ENCODE measurements around the gene TMEM215. TPM values are rescaled to one million over a fixed set of nuclear protein-coding genes. Genes with fewer than 3 reads are reported as not detected.
"Not testable (repeated sequence)": the region's sequence is repeated elsewhere in the genome, so short reads cannot be mapped to it uniquely, and the experiment has no call there.

Gene TMEM215
- polyA plus RNA-seq, 1 donor from 2014 or later, result not detected

DNA sequence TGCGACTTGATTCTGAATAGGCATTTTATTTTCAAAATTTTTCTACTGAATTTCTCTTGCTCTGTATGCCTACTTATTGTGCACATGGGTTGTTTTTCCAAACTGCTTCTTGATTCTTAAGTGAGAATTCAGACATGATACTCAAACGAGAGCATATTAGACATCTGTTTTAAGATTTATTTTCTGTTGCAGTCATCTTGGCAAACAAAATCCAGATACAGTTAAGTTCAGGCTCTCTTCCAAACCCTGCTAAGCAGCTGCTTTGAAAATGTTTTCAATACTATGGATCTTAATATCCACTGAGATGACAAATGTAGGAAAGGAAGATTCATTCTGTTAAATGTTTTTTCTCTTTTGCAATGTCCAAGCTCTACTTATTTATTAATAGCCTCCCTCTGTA lies 4.5 kb downstream of the TMEM215 start:
- H3K4me3 ChIP-seq (ENCODE audit: low read length), result no peak overlapping the region
- H3K36me3 ChIP-seq (ENCODE audit: insufficient read depth, low read length), result no peaks in the 10 kb centered on the region
- H3K79me2 ChIP-seq (replicated peaks; ENCODE audit: insufficient read depth, low read length), result no peaks in the 10 kb centered on the region
- H3K27ac ChIP-seq (ENCODE audit: low read length), result no peak overlapping the region
- H3K9me3 ChIP-seq (ENCODE audit: low read length), result no peaks in the 10 kb centered on the region
- no peak overlapping the region for H3K9ac ChIP-seq (ENCODE audit: low read length)
- H4K20me1 ChIP-seq (ENCODE audit: insufficient read depth), result no peaks in the 10 kb centered on the region
- peaks cover 33% of the 10 kb centered on the region for H3K27me3 ChIP-seq (ENCODE audit: insufficient read depth, low read depth, low read length)
- H3K4me2 ChIP-seq (ENCODE audit: low read length), result no peak overlapping the region
- H2AFZ ChIP-seq (ENCODE audit: low read depth, low read length), result no peak overlapping the region
- no peaks in the 10 kb centered on the region for H3K9me2 ChIP-seq (ENCODE audit: insufficient read depth, low read length)
- TF ChIP-seq POLR2AphosphoS5 (IDR thresholded peaks at IDR 0.05) (no peak), TAF1 (IDR thresholded peaks at IDR 0.05; ENCODE audit: low read depth) (no peak), EP300 (conservative IDR thresholded peaks at IDR 0.05; ENCODE audit: poor library complexity, severe bottlenecking) (no peak), SMC3 (conservative IDR thresholded peaks at IDR 0.05; ENCODE audit: poor library complexity) (no peak), EZH2 (IDR thresholded peaks at IDR 0.05; ENCODE audit: borderline replicate concordance, insufficient read depth, low read length, poor library complexity, severe bottlenecking) (no peak), MXI1 (conservative IDR thresholded peaks at IDR 0.05; ENCODE audit: poor library complexity, severe bottlenecking) (no peak), RAD21 (conservative IDR thresholded peaks at IDR 0.05) (no peak)
- TF ChIP-seq, protein P1, sequence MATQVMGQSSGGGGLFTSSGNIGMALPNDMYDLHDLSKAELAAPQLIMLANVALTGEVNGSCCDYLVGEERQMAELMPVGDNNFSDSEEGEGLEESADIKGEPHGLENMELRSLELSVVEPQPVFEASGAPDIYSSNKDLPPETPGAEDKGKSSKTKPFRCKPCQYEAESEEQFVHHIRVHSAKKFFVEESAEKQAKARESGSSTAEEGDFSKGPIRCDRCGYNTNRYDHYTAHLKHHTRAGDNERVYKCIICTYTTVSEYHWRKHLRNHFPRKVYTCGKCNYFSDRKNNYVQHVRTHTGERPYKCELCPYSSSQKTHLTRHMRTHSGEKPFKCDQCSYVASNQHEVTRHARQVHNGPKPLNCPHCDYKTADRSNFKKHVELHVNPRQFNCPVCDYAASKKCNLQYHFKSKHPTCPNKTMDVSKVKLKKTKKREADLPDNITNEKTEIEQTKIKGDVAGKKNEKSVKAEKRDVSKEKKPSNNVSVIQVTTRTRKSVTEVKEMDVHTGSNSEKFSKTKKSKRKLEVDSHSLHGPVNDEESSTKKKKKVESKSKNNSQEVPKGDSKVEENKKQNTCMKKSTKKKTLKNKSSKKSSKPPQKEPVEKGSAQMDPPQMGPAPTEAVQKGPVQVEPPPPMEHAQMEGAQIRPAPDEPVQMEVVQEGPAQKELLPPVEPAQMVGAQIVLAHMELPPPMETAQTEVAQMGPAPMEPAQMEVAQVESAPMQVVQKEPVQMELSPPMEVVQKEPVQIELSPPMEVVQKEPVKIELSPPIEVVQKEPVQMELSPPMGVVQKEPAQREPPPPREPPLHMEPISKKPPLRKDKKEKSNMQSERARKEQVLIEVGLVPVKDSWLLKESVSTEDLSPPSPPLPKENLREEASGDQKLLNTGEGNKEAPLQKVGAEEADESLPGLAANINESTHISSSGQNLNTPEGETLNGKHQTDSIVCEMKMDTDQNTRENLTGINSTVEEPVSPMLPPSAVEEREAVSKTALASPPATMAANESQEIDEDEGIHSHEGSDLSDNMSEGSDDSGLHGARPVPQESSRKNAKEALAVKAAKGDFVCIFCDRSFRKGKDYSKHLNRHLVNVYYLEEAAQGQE (IDR thresholded peaks at IDR 0.05; ENCODE audit: borderline replicate concordance), result no peak
- TF ChIP-seq, protein P2, sequence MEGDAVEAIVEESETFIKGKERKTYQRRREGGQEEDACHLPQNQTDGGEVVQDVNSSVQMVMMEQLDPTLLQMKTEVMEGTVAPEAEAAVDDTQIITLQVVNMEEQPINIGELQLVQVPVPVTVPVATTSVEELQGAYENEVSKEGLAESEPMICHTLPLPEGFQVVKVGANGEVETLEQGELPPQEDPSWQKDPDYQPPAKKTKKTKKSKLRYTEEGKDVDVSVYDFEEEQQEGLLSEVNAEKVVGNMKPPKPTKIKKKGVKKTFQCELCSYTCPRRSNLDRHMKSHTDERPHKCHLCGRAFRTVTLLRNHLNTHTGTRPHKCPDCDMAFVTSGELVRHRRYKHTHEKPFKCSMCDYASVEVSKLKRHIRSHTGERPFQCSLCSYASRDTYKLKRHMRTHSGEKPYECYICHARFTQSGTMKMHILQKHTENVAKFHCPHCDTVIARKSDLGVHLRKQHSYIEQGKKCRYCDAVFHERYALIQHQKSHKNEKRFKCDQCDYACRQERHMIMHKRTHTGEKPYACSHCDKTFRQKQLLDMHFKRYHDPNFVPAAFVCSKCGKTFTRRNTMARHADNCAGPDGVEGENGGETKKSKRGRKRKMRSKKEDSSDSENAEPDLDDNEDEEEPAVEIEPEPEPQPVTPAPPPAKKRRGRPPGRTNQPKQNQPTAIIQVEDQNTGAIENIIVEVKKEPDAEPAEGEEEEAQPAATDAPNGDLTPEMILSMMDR (IDR thresholded peaks at IDR 0.05; ENCODE audit: poor library complexity, severe bottlenecking), result no peak
- H3F3A ChIP-seq (ENCODE audit: insufficient read depth, low read length, poor library complexity, severe bottlenecking), result no peaks in the 10 kb centered on the region

DNA sequence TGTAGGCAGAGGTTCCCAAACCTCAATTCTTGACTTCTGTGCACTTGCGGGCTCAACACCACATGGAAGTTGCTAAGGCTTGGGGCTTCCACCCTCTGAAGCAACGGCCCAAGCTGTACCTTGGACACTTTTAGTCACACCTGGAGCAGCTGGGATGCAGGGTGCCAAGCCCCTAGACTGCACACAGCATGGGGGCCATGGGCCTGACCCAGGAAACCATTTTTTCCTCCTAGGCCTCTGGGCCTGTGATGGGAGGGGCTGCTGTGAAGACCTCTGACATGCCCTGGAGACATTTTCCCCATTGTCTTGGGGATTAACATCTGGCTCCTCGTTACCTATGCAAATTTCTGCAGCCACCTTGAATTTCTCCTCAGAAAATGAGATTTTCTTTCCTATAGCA lies 12.7 kb downstream of the TMEM215 start:
- H2AFZ ChIP-seq (ENCODE audit: low read depth, low read length); H3K9ac ChIP-seq (ENCODE audit: low read length); H3K27ac ChIP-seq (ENCODE audit: low read length); H3K27me3 ChIP-seq (ENCODE audit: insufficient read depth, low read depth, low read length); H3K4me2 ChIP-seq (ENCODE audit: low read length); H3K36me3 ChIP-seq (ENCODE audit: insufficient read depth, low read length); H3K79me2 ChIP-seq (replicated peaks; ENCODE audit: insufficient read depth, low read length); H3F3A ChIP-seq (ENCODE audit: insufficient read depth, low read length, poor library complexity, severe bottlenecking); H3K4me3 ChIP-seq (ENCODE audit: low read length); H3K9me2 ChIP-seq (ENCODE audit: insufficient read depth, low read length); H4K20me1 ChIP-seq (ENCODE audit: insufficient read depth); H3K9me3 ChIP-seq (ENCODE audit: low read length): not testable (repeated sequence)

DNA sequence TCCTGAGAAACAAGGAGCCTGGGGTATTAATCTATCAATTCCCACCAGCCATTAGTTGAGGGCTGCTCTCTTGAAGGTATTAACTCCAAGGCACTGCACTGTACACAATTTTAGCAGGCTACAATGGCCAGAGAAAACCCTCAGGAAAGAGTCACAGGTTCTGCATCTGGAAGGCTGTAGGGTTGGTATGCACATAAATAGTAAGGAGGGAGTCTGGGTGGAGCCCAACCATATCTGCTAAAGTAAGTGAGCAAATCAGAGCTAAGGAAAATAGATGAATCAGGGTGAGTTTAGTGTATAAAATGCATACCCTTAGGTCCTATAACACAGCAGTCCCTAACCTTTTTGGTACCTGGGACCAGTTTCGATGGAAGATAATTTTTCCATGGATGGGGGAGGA lies 18.2 kb downstream of the TMEM215 start:
- H3K9me3 ChIP-seq (ENCODE audit: low read length), result no peaks in the 10 kb centered on the region
- H3K27ac ChIP-seq (ENCODE audit: low read length), result no peak overlapping the region
- no peaks in the 10 kb centered on the region for H3K27me3 ChIP-seq (ENCODE audit: insufficient read depth, low read depth, low read length)
- no peak overlapping the region for H2AFZ ChIP-seq (ENCODE audit: low read depth, low read length)
- no peaks in the 10 kb centered on the region for H3K36me3 ChIP-seq (ENCODE audit: insufficient read depth, low read length)
- TF ChIP-seq MXI1 (conservative IDR thresholded peaks at IDR 0.05; ENCODE audit: poor library complexity, severe bottlenecking), result no peak
- no peak for TF ChIP-seq SMC3 (conservative IDR thresholded peaks at IDR 0.05; ENCODE audit: poor library complexity)
- TF ChIP-seq, protein P2 (IDR thresholded peaks at IDR 0.05; ENCODE audit: poor library complexity, severe bottlenecking), result no peak
- no peak for TF ChIP-seq RAD21 (conservative IDR thresholded peaks at IDR 0.05)
- TF ChIP-seq POLR2AphosphoS5 (IDR thresholded peaks at IDR 0.05), result no peak
- TF ChIP-seq, protein P1 (IDR thresholded peaks at IDR 0.05; ENCODE audit: borderline replicate concordance), result no peak
- TF ChIP-seq TAF1 (IDR thresholded peaks at IDR 0.05; ENCODE audit: low read depth), result no peak
- no peak for TF ChIP-seq EP300 (conservative IDR thresholded peaks at IDR 0.05; ENCODE audit: poor library complexity, severe bottlenecking)
- no peak for TF ChIP-seq EZH2 (IDR thresholded peaks at IDR 0.05; ENCODE audit: borderline replicate concordance, insufficient read depth, low read length, poor library complexity, severe bottlenecking)
- H3K9me2 ChIP-seq (ENCODE audit: insufficient read depth, low read length), result no peaks in the 10 kb centered on the region
- no peak overlapping the region for H3K9ac ChIP-seq (ENCODE audit: low read length)
- H3K79me2 ChIP-seq (replicated peaks; ENCODE audit: insufficient read depth, low read length), result no peaks in the 10 kb centered on the region
- no peak overlapping the region for H3K4me3 ChIP-seq (ENCODE audit: low read length)
- no peak overlapping the region for H3K4me2 ChIP-seq (ENCODE audit: low read length)
- H3F3A ChIP-seq (ENCODE audit: insufficient read depth, low read length, poor library complexity, severe bottlenecking), result no peaks in the 10 kb centered on the region
- H4K20me1 ChIP-seq (ENCODE audit: insufficient read depth), result no peaks in the 10 kb centered on the region
